Epithelial cell of proximal tubule (primary cell): ENCODE results near the gene APLNR. TPM values are rescaled to one million over a fixed set of nuclear protein-coding genes. Genes with fewer than 3 reads are reported as not detected.

Source experiments
- DNase-seq: peaks from one replicate; pipeline ENCODE4 v3.0.0-alpha.2; 2011; ENCODE audit warnings: low read depth
- H3K4me3 ChIP-seq: 2 replicates; pipeline ENCODE4 v1.5.1; 2011; ENCODE audit warnings: low read depth, mild to moderate bottlenecking, low read length
- total RNA-seq: library from RNA; depleted of rRNA; stranded (reverse); fragments of >200 nt; gene quantifications from 2 replicates; pipeline ENCODE4 v1.2.3, GENCODE V29; 2015
- TF ChIP-seq, protein P1 (sequence below): conservative IDR thresholded peaks from 2 replicates; pipeline ENCODE4 v1.5.1; 2012; ENCODE audit warnings: low read depth, mild to moderate bottlenecking, low read length

APLNR gene
- total RNA-seq, 1 donor from 2014 or later = not detected

- H3K4me3 ChIP-seq = no peak overlapping the region
- DNase-seq = no peak
- TF ChIP-seq, protein P1, sequence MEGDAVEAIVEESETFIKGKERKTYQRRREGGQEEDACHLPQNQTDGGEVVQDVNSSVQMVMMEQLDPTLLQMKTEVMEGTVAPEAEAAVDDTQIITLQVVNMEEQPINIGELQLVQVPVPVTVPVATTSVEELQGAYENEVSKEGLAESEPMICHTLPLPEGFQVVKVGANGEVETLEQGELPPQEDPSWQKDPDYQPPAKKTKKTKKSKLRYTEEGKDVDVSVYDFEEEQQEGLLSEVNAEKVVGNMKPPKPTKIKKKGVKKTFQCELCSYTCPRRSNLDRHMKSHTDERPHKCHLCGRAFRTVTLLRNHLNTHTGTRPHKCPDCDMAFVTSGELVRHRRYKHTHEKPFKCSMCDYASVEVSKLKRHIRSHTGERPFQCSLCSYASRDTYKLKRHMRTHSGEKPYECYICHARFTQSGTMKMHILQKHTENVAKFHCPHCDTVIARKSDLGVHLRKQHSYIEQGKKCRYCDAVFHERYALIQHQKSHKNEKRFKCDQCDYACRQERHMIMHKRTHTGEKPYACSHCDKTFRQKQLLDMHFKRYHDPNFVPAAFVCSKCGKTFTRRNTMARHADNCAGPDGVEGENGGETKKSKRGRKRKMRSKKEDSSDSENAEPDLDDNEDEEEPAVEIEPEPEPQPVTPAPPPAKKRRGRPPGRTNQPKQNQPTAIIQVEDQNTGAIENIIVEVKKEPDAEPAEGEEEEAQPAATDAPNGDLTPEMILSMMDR = no peak
Observed at GRCh38 chr11:57263351-57263750, 26.3 kb upstream of the APLNR start.

GRCh38 chr11:57262157-57262556, 25.1 kb upstream of the APLNR start:
- no peak for DNase-seq
- TF ChIP-seq, protein P1 = no peak

GRCh38 chr11:57260937-57261783, 24.1 kb upstream of the APLNR start:
- TF ChIP-seq, protein P1 = no peak
- no peak for DNase-seq
- no peak overlapping the region for H3K4me3 ChIP-seq

More at GRCh38 chr11:57262157-57262556, 25.1 kb upstream of the APLNR start:
- no peak overlapping the region for H3K4me3 ChIP-seq

GRCh38 chr11:57256119-57256518, 19.1 kb upstream of the APLNR start:
- no peak for DNase-seq
- TF ChIP-seq, protein P1 = no peak

DNA sequence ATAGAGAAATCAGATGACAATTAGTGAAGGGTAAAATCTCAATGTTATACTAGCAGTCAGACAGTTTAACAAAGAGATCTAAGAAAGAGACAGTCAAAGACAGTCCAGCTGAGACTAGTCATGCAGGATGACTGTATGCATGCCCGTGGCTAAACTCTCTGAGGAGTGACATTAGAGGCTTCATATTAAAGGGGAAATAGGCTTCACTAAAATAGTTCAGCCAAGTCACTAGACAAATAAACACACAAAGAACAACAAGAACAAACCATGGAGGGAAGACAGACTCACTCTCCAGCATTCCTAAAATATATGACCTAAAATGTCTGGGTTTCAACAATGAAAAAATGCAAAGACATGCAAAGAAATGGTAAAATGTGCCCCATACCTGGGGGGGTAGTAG, 18.6 kb upstream of the APLNR start:
- no peak for DNase-seq
- TF ChIP-seq, protein P1 = no peak
- H3K4me3 ChIP-seq = no peak overlapping the region

More at GRCh38 chr11:57256119-57256518, 19.1 kb upstream of the APLNR start:
- no peak overlapping the region for H3K4me3 ChIP-seq

- TF ChIP-seq, protein P1 = no peak
- H3K4me3 ChIP-seq = no peak overlapping the region
- no peak for DNase-seq
Observed at GRCh38 chr11:57254631-57255030, 17.6 kb upstream of the APLNR start.
